ENCODE measurements around the gene HOXD9.

HOXD9 gene

DNA sequence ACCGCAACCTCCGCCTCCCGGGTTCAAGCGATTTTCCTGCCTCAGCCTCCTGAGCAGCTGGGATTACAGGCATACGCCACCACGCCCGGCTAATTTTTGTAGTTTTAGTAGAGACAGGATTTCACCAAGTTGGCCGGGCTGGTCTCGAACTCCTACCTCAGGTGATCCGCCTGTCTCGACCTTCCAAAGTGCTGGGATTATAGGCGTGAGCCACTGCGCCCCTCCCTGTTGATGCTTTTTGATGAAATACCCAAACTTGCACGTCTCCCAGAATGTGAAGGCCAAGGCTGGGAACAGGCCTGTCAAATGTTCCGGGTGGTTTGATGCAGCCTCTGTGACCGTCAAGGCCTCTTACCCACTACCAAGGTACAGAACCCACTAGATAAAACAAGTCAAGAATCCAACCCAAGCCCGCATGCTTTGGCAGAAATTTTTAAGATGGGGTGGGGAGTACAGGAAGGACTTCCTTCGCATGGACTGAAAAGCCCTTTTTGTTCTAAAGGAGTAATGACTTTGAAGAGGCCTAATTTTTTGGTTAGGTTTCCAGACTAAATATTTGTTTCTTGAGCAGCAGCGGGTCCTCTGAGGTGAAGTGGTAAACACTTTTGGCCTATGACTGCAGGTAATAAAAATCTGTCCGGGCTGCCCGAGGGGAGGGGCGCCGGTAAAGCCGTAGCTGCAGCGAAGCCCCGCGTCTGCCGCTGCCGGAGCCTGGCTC is 35.0 kb upstream of the HOXD9 start:
- Histone ChIP-seq H3K36me3 (ENCODE audit: control insufficient read depth, insufficient read depth, low read length) (no peaks in the 10 kb centered on the region), H3K9me3 (ENCODE audit: control insufficient read depth, insufficient read depth, low read length) (no peaks in the 10 kb centered on the region), H3K27me3 (ENCODE audit: control insufficient read depth, insufficient read depth, low read length) (peaks cover 99% of the 10 kb centered on the region), H3K4me1 (ENCODE audit: control insufficient read depth, insufficient read depth, low read length) (peaks cover 20% of the 10 kb centered on the region), H3K4me3 (ENCODE audit: low read depth, low read length) (peak overlapping the region; percentile 41), H3K27ac (ENCODE audit: low read depth, low read length) (no peak overlapping the region), H3K9ac (ENCODE audit: low read depth, low read length) (no peak overlapping the region)

DNA sequence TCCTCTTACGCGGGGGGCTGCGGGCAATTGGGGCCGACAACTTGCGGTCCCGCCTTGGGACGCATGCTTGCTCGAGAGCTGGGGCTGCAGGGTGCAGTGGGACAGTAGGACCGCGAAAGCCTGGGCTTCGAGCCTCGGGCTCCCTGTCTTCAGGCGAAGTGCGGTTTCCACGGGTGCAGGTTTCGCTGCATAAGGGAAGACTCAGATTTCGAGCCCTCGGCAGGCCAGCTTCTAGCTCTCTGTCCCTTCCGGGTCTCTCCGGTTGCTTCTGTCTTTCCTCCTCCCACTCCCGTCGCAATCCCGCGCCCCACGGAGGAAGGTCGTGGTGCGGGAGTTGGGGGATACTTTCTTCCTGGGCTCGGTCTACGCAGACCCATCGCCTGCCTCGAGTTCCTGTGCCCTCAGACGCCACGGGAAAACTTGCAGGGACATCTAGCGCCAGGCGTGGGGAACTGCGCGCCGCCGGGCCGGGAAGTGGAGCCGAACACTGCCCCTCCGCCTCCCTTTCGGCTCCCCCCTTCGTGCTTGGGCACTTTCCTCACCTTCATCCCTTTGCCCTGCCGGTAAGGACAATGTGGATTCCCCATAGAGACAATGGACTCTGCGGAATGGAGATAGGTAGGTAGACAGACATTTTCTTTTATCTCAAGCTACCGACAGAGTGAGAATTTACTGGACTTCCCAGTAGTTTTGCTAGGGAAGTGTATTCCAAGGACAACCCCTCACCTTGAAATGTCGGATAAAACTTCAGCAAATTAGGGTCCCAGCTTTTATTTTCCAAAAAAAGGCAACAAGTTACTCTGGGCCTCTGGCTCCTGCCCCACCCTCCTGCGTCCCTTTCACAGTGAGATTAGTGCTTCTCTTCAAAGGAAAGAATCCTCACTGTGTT is 34.2 kb upstream of the HOXD9 start:
- H3K9ac ChIP-seq (ENCODE audit: low read depth, low read length) = no peak overlapping the region
- H3K27ac ChIP-seq (ENCODE audit: low read depth, low read length) = no peak overlapping the region
- H3K27me3 ChIP-seq (ENCODE audit: control insufficient read depth, insufficient read depth, low read length) = peaks cover 99% of the 10 kb centered on the region

DNA sequence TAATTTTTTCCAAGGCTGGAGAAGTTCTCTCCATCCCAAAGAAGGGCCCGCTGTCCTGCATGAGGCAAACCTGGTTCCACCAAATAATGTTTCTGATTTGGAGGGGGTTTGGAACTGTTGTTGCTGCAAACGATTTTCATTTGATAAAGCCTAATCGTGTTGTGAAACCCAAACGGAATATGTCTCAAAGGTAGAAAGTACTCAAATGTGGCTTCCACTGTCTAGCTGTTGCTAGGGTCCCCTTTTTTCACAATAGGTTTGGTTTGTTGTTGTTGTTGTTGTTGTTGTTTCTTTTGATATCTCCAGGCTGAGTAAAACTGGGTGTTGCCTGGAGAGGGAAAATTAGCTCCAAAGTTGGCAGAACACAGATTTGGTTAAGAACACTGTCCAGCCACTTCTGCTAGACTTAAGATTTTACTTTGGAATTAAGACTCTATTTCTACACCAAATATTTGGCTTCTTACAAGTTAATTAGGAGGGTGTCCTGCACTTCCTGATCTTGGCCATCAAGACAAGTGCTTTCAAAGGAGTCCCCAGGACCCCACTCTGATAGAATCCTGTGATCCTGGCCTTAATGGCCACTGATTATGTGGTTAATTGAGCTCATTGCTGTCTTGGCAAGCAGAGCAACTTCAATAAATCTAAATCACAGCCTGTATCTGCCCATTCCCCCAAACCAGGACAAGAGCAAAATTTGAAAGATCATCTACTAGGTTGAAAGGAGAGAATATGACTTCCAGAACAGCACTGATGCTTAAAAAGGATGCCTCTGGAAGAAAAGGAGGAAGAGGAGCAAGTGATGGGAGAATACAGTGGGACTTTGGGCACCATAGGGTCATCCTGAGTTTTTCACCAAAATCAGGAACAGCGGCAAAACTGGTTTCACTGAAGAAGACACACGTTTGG is 33.3 kb upstream of the HOXD9 start:
- no peaks in the 10 kb centered on the region for H3K9me3 ChIP-seq (ENCODE audit: control insufficient read depth, insufficient read depth, low read length)
- no peaks in the 10 kb centered on the region for H3K36me3 ChIP-seq (ENCODE audit: control insufficient read depth, insufficient read depth, low read length)
- no peak overlapping the region for H3K9ac ChIP-seq (ENCODE audit: low read depth, low read length)
- H3K4me3 ChIP-seq (ENCODE audit: low read depth, low read length) = no peak overlapping the region
- peaks cover 99% of the 10 kb centered on the region for H3K27me3 ChIP-seq (ENCODE audit: control insufficient read depth, insufficient read depth, low read length)
- H3K4me1 ChIP-seq (ENCODE audit: control insufficient read depth, insufficient read depth, low read length) = peaks cover 27% of the 10 kb centered on the region
- no peak overlapping the region for H3K27ac ChIP-seq (ENCODE audit: low read depth, low read length)

More for the DNA sequence above, 34.2 kb upstream of the HOXD9 start:
- peaks cover 23% of the 10 kb centered on the region for H3K4me1 ChIP-seq (ENCODE audit: control insufficient read depth, insufficient read depth, low read length)
- H3K4me3 ChIP-seq (ENCODE audit: low read depth, low read length) = peak overlapping the region; percentile 41
- H3K36me3 ChIP-seq (ENCODE audit: control insufficient read depth, insufficient read depth, low read length) = no peaks in the 10 kb centered on the region
- no peaks in the 10 kb centered on the region for H3K9me3 ChIP-seq (ENCODE audit: control insufficient read depth, insufficient read depth, low read length)

DNA sequence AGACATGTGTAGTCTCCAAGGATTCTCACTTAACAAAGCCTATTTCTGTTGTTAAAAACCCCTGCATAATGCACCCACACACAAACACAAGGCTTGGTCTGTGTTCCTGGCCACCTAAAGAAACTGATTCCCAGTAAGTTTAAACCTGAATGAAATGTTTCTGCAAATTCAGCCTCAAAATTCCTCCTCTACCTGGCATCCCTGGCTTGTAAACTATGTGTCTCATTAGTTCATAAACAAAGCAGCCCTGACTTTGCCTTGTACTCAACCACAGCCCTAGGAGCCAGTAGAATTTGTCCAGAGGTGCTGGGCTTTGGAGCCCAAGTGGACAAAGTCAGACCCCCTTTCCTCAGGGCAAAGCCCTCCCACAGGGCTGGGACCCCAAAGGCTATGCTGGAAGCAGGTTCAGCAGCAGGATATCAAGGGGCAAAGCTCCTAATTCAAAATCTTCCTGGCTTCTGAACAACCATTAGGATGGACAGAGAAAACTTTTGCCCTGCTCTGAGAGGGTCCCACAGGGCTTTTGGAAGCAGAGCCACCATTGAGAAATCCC is 32.6 kb upstream of the HOXD9 start:
- Histone ChIP-seq H3K9ac (ENCODE audit: low read depth, low read length) (no peak overlapping the region), H3K36me3 (ENCODE audit: control insufficient read depth, insufficient read depth, low read length) (no peaks in the 10 kb centered on the region), H3K27ac (ENCODE audit: low read depth, low read length) (no peak overlapping the region), H3K4me1 (ENCODE audit: control insufficient read depth, insufficient read depth, low read length) (peaks cover 27% of the 10 kb centered on the region), H3K4me3 (ENCODE audit: low read depth, low read length) (no peak overlapping the region), H3K27me3 (ENCODE audit: control insufficient read depth, insufficient read depth, low read length) (peaks cover 99% of the 10 kb centered on the region), H3K9me3 (ENCODE audit: control insufficient read depth, insufficient read depth, low read length) (no peaks in the 10 kb centered on the region)

DNA sequence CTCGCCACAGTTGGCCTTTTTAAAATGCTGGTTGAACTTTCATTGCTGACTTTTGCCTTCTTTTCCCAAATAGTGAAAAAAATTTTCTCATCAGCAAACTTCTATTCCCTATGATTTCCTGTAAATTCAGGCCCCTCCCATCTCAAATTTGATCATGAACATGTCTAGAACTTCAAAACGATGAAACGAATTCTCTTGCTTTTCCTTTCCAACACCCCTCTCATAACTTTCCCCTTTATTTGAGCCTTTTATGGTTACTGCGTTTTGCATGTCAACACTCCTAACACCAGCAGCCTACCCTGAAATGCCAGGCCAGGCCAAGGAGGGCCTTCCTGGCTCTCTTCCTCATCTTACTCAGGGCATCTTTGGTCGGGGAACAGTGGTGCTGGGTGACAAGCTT is 31.7 kb upstream of the HOXD9 start:
- Histone ChIP-seq H3K27ac (ENCODE audit: low read depth, low read length) (no peak overlapping the region), H3K9me3 (ENCODE audit: control insufficient read depth, insufficient read depth, low read length) (no peaks in the 10 kb centered on the region), H3K4me1 (ENCODE audit: control insufficient read depth, insufficient read depth, low read length) (peaks cover 23% of the 10 kb centered on the region), H3K27me3 (ENCODE audit: control insufficient read depth, insufficient read depth, low read length) (peaks cover 99% of the 10 kb centered on the region), H3K36me3 (ENCODE audit: control insufficient read depth, insufficient read depth, low read length) (no peaks in the 10 kb centered on the region), H3K4me3 (ENCODE audit: low read depth, low read length) (no peak overlapping the region), H3K9ac (ENCODE audit: low read depth, low read length) (no peak overlapping the region)

DNA sequence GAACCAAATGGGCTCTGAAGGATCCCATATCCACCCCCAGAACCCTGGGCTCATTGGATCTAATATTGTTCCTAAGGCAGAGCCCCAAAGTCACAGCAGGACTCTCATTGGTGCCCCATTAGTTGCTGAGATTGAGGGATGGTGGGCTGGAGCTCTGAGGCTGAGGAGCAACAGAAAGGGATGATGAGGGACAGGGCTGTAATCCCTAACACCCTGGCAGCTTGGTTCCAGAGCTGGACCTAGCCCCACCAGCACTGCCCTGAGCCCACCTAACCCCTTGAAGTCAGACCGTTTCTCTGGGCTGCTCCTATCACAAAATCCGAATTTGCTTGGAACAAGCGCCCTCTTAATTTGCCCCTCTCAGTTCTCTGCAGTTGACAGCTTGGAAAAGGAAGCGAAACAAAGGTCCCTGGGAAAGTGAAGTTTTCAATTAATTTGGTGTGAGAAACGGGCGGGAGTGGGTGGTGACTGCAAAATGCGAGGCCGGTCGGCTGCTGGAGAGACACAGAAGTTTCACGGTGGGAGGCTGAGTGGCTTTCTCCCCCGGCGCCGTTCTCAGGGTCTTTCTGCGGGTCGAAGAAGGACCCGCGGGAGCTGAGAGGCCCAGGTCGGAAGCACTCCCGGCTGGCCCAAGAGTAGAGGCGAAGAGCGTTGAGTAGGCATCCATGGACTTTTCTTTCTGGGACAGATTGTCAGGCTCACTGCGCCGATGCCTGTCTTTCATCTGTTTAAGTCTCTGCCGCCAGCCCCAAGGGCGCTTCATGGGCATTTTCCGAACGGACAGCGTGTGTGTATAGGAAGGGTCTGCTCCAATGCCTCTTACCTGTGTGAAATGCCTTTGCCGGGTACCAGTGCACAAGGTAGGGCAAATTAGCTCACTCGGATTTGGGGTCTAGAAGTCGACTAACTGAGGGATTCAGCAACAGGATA is 30.9 kb upstream of the HOXD9 start:
- no peaks in the 10 kb centered on the region for H3K9me3 ChIP-seq (ENCODE audit: control insufficient read depth, insufficient read depth, low read length)
- no peak overlapping the region for H3K9ac ChIP-seq (ENCODE audit: low read depth, low read length)
- peaks cover 29% of the 10 kb centered on the region for H3K4me1 ChIP-seq (ENCODE audit: control insufficient read depth, insufficient read depth, low read length)
- no peak overlapping the region for H3K27ac ChIP-seq (ENCODE audit: low read depth, low read length)
- H3K36me3 ChIP-seq (ENCODE audit: control insufficient read depth, insufficient read depth, low read length) = no peaks in the 10 kb centered on the region
- H3K27me3 ChIP-seq (ENCODE audit: control insufficient read depth, insufficient read depth, low read length) = peaks cover 99% of the 10 kb centered on the region
- no peak overlapping the region for H3K4me3 ChIP-seq (ENCODE audit: low read depth, low read length)

DNA sequence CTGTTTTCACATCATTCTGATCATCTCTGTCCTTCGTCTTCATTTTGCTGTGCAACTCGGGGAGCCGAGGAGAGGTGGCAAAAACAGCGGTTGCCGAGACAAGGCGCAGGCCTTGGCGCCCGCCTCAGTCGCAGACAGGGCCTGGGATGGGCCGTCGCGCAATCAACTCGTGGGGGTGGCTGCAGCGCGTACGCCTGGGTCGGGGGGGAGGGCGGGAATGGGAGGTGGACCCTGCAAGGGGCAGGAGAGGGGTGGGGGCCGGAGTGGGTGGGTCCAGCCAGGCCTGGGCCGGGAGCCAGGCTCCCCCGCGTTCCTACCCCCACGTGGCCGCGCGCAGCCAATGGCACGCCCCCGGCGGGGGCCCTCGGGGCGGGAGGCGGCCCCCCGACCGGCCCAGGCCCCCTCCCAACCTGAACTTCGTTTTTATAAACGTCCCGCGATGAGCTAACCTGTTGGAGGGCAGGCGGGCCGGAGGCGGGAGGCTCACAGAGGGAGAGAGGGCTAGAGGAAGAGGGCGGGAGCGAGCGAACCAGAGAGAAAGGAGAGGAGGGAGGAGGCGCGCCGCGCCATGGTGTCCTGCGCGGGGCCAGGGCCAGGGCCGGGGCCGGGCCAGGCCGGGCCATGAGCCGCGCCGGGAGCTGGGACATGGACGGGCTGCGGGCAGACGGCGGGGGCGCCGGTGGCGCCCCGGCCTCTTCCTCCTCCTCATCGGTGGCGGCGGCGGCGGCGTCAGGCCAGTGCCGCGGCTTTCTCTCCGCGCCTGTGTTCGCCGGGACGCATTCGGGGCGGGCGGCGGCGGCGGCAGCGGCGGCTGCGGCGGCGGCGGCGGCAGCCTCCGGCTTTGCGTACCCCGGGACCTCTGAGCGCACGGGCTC is 30.0 kb upstream of the HOXD9 start, which contains the start of gene HOXD13:
HOXD13 (plus strand) TSS at position 452 of the 875 bp plus-strand sequence; CDS start at position 622, 170 bp downstream.
- Histone ChIP-seq H3K36me3 (ENCODE audit: control insufficient read depth, insufficient read depth, low read length) (no peaks in the 10 kb centered on the region), H3K27ac (ENCODE audit: low read depth, low read length) (no peak within 1 kb of the TSS), H3K27me3 (ENCODE audit: control insufficient read depth, insufficient read depth, low read length) (peaks cover 99% of the 10 kb centered on the region), H3K4me1 (ENCODE audit: control insufficient read depth, insufficient read depth, low read length) (peaks cover 33% of the 10 kb centered on the region), H3K4me3 (ENCODE audit: low read depth, low read length) (peak within 1 kb of the TSS; percentile 45), H3K9me3 (ENCODE audit: control insufficient read depth, insufficient read depth, low read length) (no peaks in the 10 kb centered on the region), H3K9ac (ENCODE audit: low read depth, low read length) (no peak within 1 kb of the TSS)

DNA sequence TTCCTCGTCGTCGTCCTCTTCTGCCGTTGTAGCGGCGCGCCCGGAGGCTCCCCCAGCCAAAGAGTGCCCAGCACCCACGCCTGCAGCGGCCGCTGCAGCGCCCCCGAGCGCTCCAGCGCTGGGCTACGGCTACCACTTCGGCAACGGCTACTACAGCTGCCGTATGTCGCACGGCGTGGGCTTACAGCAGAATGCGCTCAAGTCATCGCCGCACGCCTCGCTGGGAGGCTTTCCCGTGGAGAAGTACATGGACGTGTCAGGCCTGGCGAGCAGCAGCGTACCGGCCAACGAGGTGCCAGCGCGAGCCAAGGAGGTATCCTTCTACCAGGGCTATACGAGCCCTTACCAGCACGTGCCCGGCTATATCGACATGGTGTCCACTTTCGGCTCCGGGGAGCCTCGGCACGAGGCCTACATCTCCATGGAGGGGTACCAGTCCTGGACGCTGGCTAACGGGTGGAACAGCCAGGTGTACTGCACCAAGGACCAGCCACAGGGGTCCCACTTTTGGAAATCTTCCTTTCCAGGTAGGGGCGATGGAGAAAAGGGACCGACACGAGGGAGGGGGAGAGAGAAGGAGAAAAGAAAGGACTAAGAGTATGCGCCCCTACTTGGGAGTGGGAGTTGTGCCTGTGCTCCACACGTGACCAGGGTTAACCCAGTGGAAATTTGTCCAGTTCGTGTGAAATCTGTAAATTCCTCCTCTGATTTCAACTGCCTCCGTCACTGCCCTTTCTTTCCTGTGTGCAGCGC is 29.2 kb upstream of the HOXD9 start:
- Histone ChIP-seq H3K9ac (ENCODE audit: low read depth, low read length) (no peak overlapping the region), H3K27ac (ENCODE audit: low read depth, low read length) (no peak overlapping the region), H3K4me1 (ENCODE audit: control insufficient read depth, insufficient read depth, low read length) (peaks cover 32% of the 10 kb centered on the region), H3K36me3 (ENCODE audit: control insufficient read depth, insufficient read depth, low read length) (no peaks in the 10 kb centered on the region), H3K27me3 (ENCODE audit: control insufficient read depth, insufficient read depth, low read length) (peaks cover 99% of the 10 kb centered on the region), H3K9me3 (ENCODE audit: control insufficient read depth, insufficient read depth, low read length) (no peaks in the 10 kb centered on the region), H3K4me3 (ENCODE audit: low read depth, low read length) (peak overlapping the region; percentile 45)

DNA sequence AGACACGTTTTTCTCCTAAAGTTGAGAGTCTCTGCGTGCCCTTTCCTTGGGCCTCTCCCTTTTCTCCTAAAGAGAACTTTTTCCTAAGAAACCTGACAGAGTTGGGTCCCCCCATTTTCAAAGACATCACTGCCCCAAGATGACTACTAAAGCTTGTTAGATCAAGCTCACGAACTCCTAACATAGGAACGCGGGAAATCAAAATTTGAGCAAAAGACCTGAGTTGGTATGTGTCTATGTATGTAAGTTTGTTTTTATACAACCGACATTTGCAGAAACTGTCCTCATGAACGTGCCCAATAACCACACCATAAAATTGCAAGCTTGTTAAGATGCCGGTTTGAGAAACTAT is 28.6 kb upstream of the HOXD9 start:
- Histone ChIP-seq H3K27me3 (ENCODE audit: control insufficient read depth, insufficient read depth, low read length) (peaks cover 99% of the 10 kb centered on the region), H3K9ac (ENCODE audit: low read depth, low read length) (no peak overlapping the region), H3K36me3 (ENCODE audit: control insufficient read depth, insufficient read depth, low read length) (no peaks in the 10 kb centered on the region), H3K9me3 (ENCODE audit: control insufficient read depth, insufficient read depth, low read length) (no peaks in the 10 kb centered on the region), H3K4me3 (ENCODE audit: low read depth, low read length) (no peak overlapping the region), H3K27ac (ENCODE audit: low read depth, low read length) (no peak overlapping the region), H3K4me1 (ENCODE audit: control insufficient read depth, insufficient read depth, low read length) (peaks cover 33% of the 10 kb centered on the region)
